Activated T-cell treated with anti-CD3 and anti-CD28 coated beads, Interleukin-2, amount 50 U/mL, for 24 hours (primary cell): ENCODE measurements around the gene PAGR1.
"Not testable (repeated sequence)": the region's sequence is repeated elsewhere in the genome, so short reads cannot be mapped to it uniquely, and the experiment has no call there.

Experiments used
- DNase-seq: peaks from one replicate; pipeline ENCODE4 v3.0.0-alpha.2; 2020
- H3K27ac Mint-ChIP-seq: 2 replicates; pipeline ENCODE4 v1.8.0; 2020; ENCODE audit warnings: mild to moderate bottlenecking, mixed read lengths
- H3K27me3 Mint-ChIP-seq: 2 replicates; pipeline ENCODE4 v1.8.0; 2020; ENCODE audit warnings: mixed read lengths
- H3K36me3 Mint-ChIP-seq: 2 replicates; pipeline ENCODE4 v1.8.0; 2020; ENCODE audit warnings: low read depth, mixed read lengths
- H3K4me1 Mint-ChIP-seq: 2 replicates; pipeline ENCODE4 v1.8.0; 2020; ENCODE audit warnings: low read depth, mixed read lengths
- H3K4me3 Mint-ChIP-seq: 2 replicates; pipeline ENCODE4 v1.8.0; 2020; ENCODE audit warnings: mild to moderate bottlenecking, moderate library complexity, mixed read lengths
- H3K9me3 Mint-ChIP-seq: 2 replicates; pipeline ENCODE4 v1.8.0; 2020; ENCODE audit warnings: mixed read lengths

PAGR1 gene

DNA sequence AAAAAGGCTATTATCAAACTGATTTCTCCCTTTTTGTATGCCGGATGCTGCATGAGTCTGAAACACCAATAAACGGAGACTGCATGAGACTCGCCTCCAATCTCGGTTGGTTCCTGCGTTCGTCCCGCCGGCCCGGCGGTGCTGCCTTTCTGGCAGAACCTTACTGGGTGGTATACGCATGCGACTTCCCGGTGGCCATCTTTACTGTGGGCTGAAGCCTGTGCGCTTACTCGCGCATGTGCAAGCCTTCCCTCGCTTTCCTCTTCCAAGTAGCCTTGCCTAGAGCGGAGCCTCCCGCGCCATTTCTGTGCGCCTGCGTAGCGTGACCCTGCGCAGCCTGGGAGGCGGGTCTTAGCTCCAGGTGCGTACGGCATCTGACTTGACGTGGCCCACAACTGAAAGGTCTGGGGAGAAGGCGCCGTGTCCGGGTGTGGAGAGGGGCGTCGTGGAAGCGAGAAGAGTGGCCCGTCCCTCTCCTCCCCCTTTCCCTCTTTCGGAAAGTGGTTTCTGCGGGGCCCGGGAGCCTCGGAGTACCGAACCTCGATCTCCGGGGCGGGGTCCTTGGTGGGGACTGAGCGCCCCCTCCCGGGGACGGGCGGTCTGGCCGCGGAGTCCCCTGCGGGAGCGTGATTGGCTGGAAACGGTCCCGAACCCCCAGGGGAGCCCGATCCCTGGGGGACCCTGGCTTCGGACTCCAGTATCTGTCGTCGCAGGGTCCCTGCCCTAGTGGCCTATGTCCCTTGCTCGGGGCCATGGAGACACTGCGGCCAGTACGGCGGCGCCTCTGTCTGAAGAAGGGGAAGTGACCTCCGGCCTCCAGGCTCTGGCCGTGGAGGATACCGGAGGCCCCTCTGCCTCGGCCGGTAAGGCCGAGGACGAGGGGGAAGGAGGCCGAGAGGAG lies at the start of gene PAGR1:
TSS of gene PAGR1 (plus strand) at position 360 of the 901 bp plus-strand sequence. CDS start at position 734, 374 bp downstream.
- no peaks in the 10 kb centered on the region for H3K9me3 Mint-ChIP-seq
- peak; percentile 99 for DNase-seq
- peak within 1 kb of the TSS; percentile 99 for H3K4me3 Mint-ChIP-seq
- H3K4me1 Mint-ChIP-seq, result peaks cover 72% of the 10 kb centered on the region
- peak within 1 kb of the TSS; percentile 97 for H3K27ac Mint-ChIP-seq
- peaks cover 46% of the 10 kb centered on the region for H3K36me3 Mint-ChIP-seq
- peaks cover 2% of the 10 kb centered on the region for H3K27me3 Mint-ChIP-seq

DNA sequence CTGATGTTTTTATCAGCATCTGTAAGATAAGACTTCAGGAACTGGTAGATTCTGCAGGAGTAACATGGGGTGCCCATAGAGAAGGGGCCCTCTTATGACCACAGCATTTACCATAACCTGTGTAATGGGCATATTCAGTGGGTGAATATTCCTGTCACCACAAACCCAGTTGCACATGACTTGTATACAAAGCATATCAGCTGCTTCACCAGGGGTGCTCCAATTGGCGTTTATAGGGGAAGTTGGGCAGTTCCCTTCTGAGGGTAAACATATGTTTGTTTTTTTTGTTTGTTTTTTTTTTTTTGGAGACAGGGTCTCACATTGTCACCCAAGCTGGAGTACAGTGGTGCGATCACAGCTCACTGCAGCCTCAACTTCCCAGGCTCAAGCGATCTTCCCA lies 49.4 kb upstream of the PAGR1 start:
- Mint-ChIP-seq H3K4me3 (no peak overlapping the region), H3K27me3 (no peaks in the 10 kb centered on the region), H3K27ac (no peak overlapping the region), H3K36me3 (no peaks in the 10 kb centered on the region), H3K4me1 (peaks cover 7% of the 10 kb centered on the region), H3K9me3 (no peaks in the 10 kb centered on the region)
- no peak for DNase-seq

DNA sequence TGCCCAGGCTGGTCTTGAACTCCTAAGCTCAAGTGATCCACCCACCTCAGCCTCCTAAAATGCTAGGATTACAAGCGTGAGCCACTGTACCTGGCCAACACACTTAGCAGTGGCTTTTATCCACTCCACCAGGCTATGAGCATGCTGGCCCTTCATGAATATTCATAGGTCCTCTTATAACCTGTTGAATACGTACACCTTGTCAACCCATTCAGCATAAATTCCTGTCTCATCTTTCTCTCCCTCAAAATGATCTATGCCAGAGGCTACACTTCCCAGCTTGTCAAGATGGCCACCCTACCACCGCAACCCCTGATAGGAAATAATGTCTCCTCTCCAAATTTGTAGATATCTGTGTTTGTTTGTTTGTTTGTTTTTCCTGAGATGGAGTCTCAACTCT lies 48.9 kb upstream of the PAGR1 start:
- no peaks in the 10 kb centered on the region for H3K9me3 Mint-ChIP-seq
- DNase-seq, result no peak
- no peak overlapping the region for H3K27ac Mint-ChIP-seq
- H3K36me3 Mint-ChIP-seq, result no peaks in the 10 kb centered on the region
- H3K27me3 Mint-ChIP-seq, result no peaks in the 10 kb centered on the region
- H3K4me3 Mint-ChIP-seq, result no peak overlapping the region
- peaks cover 7% of the 10 kb centered on the region for H3K4me1 Mint-ChIP-seq

DNA sequence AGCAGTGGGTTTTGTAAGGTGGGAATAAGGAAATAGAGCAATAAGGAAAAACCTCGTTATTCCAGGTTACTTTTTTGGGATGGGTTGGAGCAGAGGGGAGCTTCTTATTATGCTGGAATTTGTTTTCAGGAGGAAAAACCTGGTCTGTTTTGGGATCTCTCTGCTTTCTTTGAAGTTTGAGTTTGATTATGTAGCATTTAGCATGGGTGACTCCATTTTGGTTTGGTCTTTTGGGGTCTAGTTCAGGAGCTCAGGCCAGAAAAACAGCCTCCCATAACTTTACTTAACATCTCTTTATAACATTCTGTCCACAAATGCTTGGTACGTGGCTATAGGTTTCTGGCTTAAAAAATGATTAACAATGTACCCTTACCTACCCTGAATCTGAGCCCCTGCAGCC lies 46.4 kb upstream of the PAGR1 start:
- Mint-ChIP-seq H3K36me3 (no peaks in the 10 kb centered on the region), H3K4me1 (peaks cover 7% of the 10 kb centered on the region), H3K4me3 (no peak overlapping the region), H3K27me3 (no peaks in the 10 kb centered on the region), H3K27ac (no peak overlapping the region), H3K9me3 (no peaks in the 10 kb centered on the region)
- DNase-seq, result no peak

DNA sequence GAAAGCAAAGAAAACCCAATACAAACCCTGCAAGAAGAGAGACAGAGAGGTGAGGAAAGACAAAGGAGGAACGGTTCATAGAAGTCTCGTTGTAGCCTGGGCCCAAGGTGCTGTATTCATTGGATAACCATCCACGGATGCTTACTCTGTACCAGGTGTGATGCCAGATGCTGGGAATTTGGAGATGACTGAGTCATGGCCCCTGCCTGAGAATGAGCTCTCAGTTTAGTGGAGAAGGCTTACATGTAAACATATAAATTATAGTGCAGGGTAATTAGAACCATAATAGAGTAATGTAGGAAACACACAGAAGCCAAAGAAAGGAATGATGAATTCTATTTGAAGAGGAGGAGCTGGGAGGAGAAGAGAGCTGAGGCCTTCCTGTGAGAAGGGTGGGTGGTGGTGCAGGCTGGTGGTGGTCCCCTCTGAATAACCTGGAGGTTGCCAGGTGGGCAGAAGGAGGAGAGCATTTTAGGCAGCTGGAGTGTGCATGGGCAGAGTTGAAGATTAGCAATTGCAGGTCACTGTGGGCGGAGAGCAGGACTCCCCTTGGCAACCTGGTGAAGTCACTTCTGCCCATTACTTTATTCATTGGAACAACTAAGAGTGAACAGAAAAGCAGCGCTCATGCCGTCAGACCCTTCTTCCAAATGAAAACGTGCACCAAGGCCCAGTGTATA lies 45.6 kb upstream of the PAGR1 start:
- H3K27me3 Mint-ChIP-seq, result no peaks in the 10 kb centered on the region
- H3K36me3 Mint-ChIP-seq, result no peaks in the 10 kb centered on the region
- H3K9me3 Mint-ChIP-seq, result no peaks in the 10 kb centered on the region
- H3K4me3 Mint-ChIP-seq, result no peak overlapping the region
- DNase-seq, result no peak
- H3K4me1 Mint-ChIP-seq, result peaks cover 7% of the 10 kb centered on the region
- no peak overlapping the region for H3K27ac Mint-ChIP-seq

DNA sequence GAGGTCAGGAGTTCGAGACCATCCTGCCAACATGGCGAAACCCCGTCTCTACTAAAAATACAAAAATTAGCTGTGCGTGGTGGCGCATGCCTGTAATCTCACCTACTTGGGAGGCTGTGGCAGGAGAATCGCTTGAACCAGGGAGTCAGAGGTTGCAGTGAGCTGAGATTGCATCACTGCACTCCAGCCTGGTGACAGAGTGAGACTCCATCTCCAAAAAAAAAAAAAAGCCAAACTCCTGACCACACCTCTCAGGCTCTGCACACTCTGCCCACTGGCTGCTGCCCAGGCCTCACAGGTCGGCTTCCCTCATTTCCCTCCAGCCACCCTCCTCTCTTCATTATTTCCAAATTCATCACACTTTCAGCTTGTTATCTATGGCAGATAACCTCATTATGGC lies 43.6 kb upstream of the PAGR1 start:
- not testable (repeated sequence) for DNase-seq, H3K27ac Mint-ChIP-seq, H3K4me3 Mint-ChIP-seq, H3K36me3 Mint-ChIP-seq, H3K9me3 Mint-ChIP-seq, H3K27me3 Mint-ChIP-seq
- peaks cover 10% of the 10 kb centered on the region for H3K4me1 Mint-ChIP-seq

DNA sequence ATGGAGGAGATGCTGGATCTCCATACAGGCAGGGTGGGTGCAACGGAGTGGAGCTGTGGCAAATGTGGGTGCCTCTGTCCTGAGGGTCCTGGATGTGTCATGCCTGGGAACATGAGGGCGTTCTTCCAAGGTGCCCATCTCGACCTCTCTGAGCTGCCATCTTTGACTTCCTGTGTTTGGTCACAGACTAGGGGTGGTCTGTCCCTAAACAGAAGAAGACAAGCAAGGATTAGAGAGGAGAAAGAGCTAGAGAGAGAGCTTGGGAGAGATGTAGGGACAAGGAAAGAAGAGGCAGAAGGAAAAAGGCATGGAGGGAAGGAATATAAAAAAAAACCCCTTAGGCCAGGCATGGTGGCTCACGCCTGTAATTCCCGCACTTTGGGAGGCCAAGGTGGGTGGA lies 41.2 kb upstream of the PAGR1 start:
- Mint-ChIP-seq H3K4me3 (no peak overlapping the region), H3K27ac (no peak overlapping the region), H3K36me3 (no peaks in the 10 kb centered on the region), H3K27me3 (no peaks in the 10 kb centered on the region), H3K4me1 (peaks cover 10% of the 10 kb centered on the region), H3K9me3 (no peaks in the 10 kb centered on the region)
- DNase-seq, result no peak

DNA sequence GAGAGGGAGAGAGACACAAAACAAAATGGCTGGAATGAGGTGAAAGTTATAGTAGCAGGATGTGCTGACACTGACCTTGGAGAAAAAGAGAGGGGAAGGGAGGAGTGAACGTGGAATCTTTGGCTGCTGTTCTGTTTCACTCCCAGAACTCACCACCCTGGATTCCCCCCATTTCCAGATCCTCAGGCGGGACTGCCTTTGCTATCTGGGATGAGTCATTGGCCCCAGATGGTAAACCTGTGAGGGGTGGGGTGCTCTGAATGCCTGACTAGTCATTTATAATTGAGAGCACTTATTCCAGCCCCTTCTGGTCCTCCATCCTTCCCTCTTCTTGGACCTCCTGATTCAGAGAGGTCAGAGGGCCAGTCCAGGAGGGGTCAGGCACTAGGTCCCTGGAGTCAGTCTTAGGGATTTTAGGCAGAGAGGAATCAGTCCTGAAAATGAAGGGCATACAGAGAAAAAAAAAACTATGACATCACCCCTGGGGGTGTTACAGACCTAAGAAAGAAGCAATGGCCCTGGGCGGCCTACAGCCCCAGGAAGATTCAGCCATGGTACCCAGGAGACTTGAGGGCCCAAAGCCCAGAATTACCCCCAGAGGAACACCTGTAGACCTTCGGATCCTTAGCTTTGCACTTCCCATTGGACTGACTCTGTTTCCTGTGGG lies 40.1 kb upstream of the PAGR1 start:
- no peak for DNase-seq
- Mint-ChIP-seq H3K4me3 (no peak overlapping the region), H3K36me3 (no peaks in the 10 kb centered on the region), H3K9me3 (no peaks in the 10 kb centered on the region), H3K27me3 (no peaks in the 10 kb centered on the region), H3K27ac (no peak overlapping the region), H3K4me1 (peaks cover 6% of the 10 kb centered on the region)

DNA sequence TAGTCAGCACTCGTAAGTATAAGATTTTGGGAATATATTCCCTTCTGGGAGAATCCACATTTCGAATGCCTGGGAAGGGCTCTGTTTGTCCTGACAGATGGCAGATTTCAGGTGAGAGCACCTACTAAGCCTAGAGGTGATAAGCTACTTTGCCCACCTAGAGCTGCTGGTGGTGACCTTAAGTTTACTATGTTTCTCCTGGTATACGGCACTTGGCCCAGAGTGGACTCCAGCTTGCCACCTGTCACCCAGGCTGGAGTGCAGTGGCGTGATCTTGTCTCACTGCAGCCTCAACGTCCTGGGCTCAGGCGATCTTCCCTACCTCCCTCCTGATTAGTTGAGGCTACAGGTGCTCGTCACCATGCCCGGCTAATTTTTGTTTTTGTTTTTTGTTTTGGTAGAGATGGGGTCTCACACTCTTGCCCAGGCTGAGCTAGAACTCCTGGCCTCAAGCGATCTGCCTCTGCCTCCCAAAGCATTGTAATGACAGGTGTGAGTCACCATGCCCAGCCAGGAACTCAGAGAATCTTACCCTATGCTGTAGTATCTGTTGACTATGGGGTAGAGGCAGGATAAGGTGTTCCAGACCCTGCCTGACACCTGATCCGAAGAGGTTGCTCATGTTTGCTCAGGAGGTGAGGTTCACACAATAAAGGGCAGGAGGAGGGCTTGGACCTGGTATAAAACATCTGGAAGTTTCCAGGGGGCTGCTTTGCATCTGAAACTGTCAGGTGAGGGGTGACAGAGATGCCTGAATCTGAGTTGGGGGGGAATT lies 38.2 kb upstream of the PAGR1 start, which contains the start of gene ZG16:
TSS of gene ZG16 (plus strand) at position 681 of the 775 bp plus-strand sequence. CDS start 1,011 bp downstream, outside the sequence.
- Mint-ChIP-seq H3K4me3 (no peak within 1 kb of the TSS), H3K9me3 (no peaks in the 10 kb centered on the region), H3K4me1 (peaks cover 7% of the 10 kb centered on the region), H3K36me3 (no peaks in the 10 kb centered on the region), H3K27ac (peak within 1 kb of the TSS; percentile 48), H3K27me3 (no peaks in the 10 kb centered on the region)
- DNase-seq, result no peak

DNA sequence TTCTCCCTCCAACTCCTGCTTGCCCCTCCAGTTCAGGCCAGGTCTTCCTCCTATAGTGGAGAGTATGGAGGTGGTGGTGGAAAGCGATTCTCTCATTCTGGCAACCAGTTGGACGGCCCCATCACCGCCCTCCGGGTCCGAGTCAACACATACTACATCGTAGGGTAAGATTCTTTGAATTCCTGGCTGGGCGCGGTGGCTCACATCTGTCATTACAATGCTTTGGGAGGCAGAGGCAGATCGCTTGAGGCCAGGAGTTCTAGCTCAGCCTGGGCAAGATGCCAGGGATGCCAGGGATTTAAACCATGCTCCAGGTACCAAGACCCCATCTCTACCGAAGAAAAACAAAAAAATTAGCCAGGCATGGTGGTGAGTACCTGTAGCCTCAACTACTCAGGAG lies 36.5 kb upstream of the PAGR1 start:
- Mint-ChIP-seq H3K27ac (no peak overlapping the region), H3K27me3 (no peaks in the 10 kb centered on the region), H3K9me3 (no peaks in the 10 kb centered on the region), H3K4me1 (peaks cover 17% of the 10 kb centered on the region), H3K36me3 (no peaks in the 10 kb centered on the region), H3K4me3 (no peak overlapping the region)
- no peak for DNase-seq

DNA sequence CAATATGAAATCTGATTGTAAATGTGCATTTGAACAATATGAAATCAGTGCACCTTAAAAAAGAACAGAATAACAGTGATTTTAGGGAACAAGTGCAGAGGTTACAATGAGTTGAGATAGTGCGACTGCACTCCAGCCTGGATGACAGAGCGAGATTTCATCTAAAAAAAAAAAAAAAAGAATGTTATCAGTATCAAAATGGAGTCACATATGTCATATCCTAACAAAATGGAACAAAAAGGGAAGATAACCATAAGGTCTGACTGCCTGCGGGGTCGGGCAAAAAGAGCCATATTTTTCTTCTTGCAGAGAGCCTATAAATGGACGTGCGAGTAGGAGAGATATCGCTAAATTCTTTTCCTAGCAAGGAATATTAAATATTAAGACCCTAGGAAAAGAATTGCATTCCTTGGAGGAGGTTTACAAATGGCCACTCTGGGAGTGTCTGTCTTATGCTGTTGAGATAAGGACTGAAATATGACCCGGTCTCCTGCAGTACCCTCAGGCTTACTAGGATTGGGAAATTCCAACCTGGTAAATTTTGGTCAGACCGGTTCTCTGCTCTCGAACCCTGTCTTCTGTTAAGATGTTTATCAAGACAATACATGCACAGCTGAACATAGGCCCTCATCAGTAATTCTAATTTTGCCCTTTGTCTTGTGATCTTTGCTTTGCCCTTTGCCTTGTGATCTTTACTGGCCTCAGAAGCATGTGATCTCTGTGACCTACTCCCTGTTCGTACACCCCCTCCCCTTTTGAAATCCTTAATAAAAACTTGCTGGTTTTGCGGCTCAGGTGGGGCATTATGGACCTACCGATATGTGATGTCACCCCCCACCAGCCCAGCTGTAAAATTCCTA lies 32.6 kb upstream of the PAGR1 start:
- H3K36me3 Mint-ChIP-seq, H3K27me3 Mint-ChIP-seq, H3K9me3 Mint-ChIP-seq, H3K4me3 Mint-ChIP-seq, DNase-seq: not testable (repeated sequence)
- H3K27ac Mint-ChIP-seq, result peak overlapping the region; percentile 4
- H3K4me1 Mint-ChIP-seq, result peaks cover 27% of the 10 kb centered on the region

DNA sequence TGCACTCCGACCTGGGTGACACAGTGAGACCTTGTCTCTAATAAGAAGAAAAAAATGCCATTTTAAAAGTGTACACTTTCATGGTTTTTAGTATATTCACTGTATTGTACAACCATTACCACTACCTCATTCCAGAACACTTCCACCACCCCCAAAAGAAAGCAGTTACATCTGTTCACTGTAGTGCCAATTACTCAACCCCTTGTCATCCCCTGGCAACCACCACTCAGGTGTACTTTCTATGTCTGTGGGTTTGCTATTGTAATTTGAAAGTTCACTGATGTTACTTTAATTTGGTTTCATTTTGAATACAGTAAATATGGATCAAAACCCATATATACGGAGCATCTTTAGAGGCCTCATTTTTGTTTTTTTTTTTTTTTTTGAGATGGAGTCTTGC lies 31.8 kb upstream of the PAGR1 start:
- Mint-ChIP-seq H3K27me3 (no peaks in the 10 kb centered on the region), H3K4me3 (no peak overlapping the region), H3K27ac (peak overlapping the region; percentile 4), H3K4me1 (peaks cover 30% of the 10 kb centered on the region), H3K9me3 (no peaks in the 10 kb centered on the region), H3K36me3 (no peaks in the 10 kb centered on the region)
- DNase-seq, result no peak

DNA sequence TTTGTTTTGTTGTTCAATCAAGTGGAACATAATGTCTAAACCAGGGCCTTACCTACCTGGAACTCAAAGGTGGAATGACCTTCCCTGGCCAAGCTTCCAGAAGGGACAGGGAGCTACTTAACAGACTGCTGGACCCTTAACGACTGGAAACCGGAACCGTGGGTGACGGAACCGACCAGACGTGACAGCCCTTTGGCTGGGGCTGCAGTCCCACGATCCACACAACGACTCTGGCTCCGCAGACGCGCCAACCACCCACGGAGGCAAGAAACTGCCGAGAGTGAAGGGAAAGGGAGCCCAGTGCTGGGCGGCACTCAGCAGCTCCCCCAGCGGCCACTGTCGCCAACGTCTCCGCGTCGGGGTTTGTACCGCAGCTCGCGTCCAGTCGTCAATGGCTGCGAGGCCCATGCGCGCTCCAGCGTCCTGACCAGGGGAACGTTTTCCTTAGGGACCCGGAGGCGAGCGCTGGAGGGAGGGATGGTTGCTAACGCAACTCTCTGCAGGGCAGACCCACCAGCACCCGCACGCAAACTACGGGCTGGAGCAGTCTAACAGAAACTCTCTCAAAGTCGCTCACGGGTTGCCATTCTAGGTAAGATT lies 31.0 kb upstream of the PAGR1 start:
- H3K36me3 Mint-ChIP-seq, result peaks cover under 1% of the 10 kb centered on the region
- no peaks in the 10 kb centered on the region for H3K9me3 Mint-ChIP-seq
- peak overlapping the region; percentile 33 for H3K27ac Mint-ChIP-seq
- H3K4me1 Mint-ChIP-seq, result peaks cover 34% of the 10 kb centered on the region
- DNase-seq, result peak; percentile 85
- no peaks in the 10 kb centered on the region for H3K27me3 Mint-ChIP-seq
- peak overlapping the region; percentile 53 for H3K4me3 Mint-ChIP-seq
